Measurements from ENCODE around the gene KIF16B. TPM values are rescaled to one million over a fixed set of nuclear protein-coding genes. Genes with fewer than 3 reads are reported as not detected.

KIF16B gene
- total and polyA plus RNA-seq, 9 of the 15 experiments (the other 6 are each of a cell fraction or from before 2014, with no cell fraction given) = 1.00 to 10.6 (median 8.5) TPM

DNA sequence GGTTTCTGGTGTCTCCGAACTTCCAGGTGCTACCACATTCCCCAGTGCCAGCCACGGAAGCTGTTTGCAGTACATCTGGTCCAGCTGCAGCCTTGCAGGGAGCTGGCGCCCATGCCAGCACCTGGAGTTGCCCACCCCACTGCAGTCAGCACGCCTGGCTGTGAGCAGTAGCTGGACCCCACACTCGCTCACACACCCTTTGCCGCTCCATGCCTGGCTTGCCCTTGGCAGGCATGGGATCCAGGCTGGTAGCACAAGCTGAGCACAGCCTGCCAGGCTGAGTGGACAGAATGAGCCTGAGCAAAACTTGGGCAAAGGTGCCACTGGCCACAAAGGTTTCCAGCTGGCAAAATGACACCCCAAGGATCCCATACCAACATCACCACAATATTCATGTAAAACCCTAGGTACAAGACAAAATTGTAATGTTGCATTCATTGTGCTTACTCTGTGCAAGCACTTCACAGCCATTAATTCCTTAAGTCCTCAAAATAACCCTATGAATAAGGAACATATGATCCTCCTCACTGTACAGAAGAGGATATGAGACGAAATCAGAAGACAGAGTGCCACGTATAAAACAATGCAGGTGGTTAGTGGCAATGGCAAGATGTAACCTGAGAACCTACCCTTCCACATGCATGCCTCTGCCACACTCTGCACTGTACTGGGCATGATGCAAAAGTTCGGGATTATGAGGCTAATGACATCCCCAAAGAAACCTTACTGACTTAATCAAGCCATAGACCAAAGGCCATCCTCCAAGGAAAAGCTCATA, 18.3 kb downstream of the KIF16B start:
- H3K4me2 ChIP-seq (ENCODE audit: insufficient read depth, low read length) = no peak overlapping the region
- H4K20me1 ChIP-seq (replicated peaks; ENCODE audit: control insufficient read depth, insufficient read depth, low read length) = no peaks in the 10 kb centered on the region
- in situ Hi-C loops (cut with MboI) (no loop called here), intact Hi-C loops (cut with micrococcal nuclease) (no loop called here)
- CTCF ChIA-PET (ENCODE audit: low intra/inter-chr PET ratio) = no interaction called here
- no peak for DNase-seq (ENCODE audit: extremely low read depth in 1 of 4, low spot score in 3 of 4)
- H3K27ac ChIP-seq (ENCODE audit: extremely low read depth, low read depth, low read length) = no peak overlapping the region
- H3K36me3 ChIP-seq (ENCODE audit: control insufficient read depth, insufficient read depth, low read length) = no peaks in the 10 kb centered on the region
- no TSS peak for BruUV-seq (replicated peaks)
- POLR2A ChIA-PET = interaction anchor here (0.6 kb wide), 1 partner anchor 11 kb away, joined by 3 read pairs; no protein-coding TSS in a partner anchor
- 50% methylated on average over 5 of the region's 9 CpGs for whole genome bisulfite sequencing (ENCODE audit: insufficient coverage, low coverage, missing lambda C conversion rate)
- TF ChIP-seq ZBTB43 (CRISPR knock-in tag; IDR thresholded peaks at IDR 0.05) (no peak), MIER1 (IDR thresholded peaks at IDR 0.05; ENCODE audit: low read depth) (no peak), ESRRA (IDR thresholded peaks at IDR 0.05; ENCODE audit: borderline replicate concordance, low read depth) (no peak), NFIX (CRISPR knock-in tag; IDR thresholded peaks at IDR 0.05; ENCODE audit: low read depth) (no peak), CBFA2T3 (IDR thresholded peaks at IDR 0.05) (no peak)
- peaks cover 0 to 4% of the 10 kb centered on the region in 2 experiments; a peak in 3 of 5 replicates for H3K4me1 ChIP-seq (replicated peaks in 1 of 2; ENCODE audit: control insufficient read depth in 2 of 2, insufficient read depth in 2 of 2, low read length in 2 of 2)
- H3K27me3 ChIP-seq (ENCODE audit: control insufficient read depth in 2 of 2, insufficient read depth in 2 of 2, low read length in 2 of 2) = no peaks in the 10 kb centered on the region
- no peaks in the 10 kb centered on the region for H3K9me1 ChIP-seq (ENCODE audit: control insufficient read depth, insufficient read depth, low read length)
- no peak for ATAC-seq
- H3K4me3 ChIP-seq = no peak overlapping the region
- H3K9ac ChIP-seq (ENCODE audit: insufficient read depth in 1 of 2, low read depth in 2 of 2, low read length in 2 of 2) = no peak overlapping the region
- no peaks in the 10 kb centered on the region for H3K9me3 ChIP-seq (replicated peaks; ENCODE audit: control insufficient read depth, insufficient read depth, low read depth, low read length)
- H3K79me2 ChIP-seq (ENCODE audit: control insufficient read depth, insufficient read depth, low read length) = no peaks in the 10 kb centered on the region; the same call in 2 of the 3 replicates
- no peak overlapping the region for H2AFZ ChIP-seq (ENCODE audit: low read depth, low read length)
- no peak for FAIRE-seq
